ENCODE measurements around the gene ZNF431.
"Not testable (repeated sequence)": the region's sequence is repeated elsewhere in the genome, so short reads cannot be mapped to it uniquely, and the experiment has no call there.

ZNF431 gene

GRCh38 chr19:21141787-21142464, at the start of gene ZNF431:
ZNF431 (plus strand) TSS chr19:21142040; CDS start chr19:21142184, 144 bp downstream.
- peak; percentile 100 for ATAC-seq

GRCh38 chr19:21092109-21092508, 49.7 kb upstream of the ZNF431 start:
- no peak for ATAC-seq
- DNase-seq = no peak

More at GRCh38 chr19:21141787-21142464, at the start of gene ZNF431:
- peak; percentile 83 for DNase-seq

- DNase-seq = no peak
- ATAC-seq = no peak
These were observed 47.4 kb upstream of the ZNF431 start for GRCh38 chr19:21094347-21095025.

- ATAC-seq = no peak
- DNase-seq = no peak
These were observed 43.5 kb upstream of the ZNF431 start for GRCh38 chr19:21098291-21098690.

DNA sequence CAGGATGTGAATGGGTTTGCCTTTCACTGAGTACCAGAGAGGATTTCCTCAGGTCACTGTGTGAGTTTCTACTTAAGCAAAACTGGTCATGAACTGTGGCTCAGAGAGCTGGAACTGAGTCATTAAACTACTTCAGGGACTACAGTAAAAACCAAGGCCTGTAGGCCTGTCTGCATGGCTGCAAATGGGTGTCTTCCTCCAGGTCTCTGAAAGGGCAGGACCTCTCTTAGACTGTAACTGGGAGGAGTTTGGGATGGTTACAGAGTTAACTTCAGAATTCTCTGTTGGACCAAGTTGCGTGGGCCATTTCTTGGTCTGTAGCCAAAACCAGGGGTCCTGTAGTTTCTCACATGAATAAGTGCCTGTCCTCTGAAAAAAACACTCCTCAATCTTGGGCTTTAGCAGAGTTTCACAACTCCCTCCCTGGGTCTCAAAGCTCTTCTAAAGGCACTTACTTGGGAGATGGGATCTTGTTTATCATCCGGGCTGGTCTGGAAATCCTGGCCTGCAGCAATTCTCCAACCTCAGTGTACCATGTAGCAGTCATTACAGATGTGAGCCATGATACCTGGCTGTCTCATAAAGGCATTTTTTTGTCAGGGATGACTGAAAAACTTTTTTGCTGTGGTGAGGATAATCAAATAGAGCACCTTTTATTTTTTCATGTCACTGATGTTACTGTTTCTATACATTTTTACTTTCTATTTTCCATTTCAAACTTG, 40.2 kb upstream of the ZNF431 start:
- ATAC-seq (no peak), DNase-seq (no peak)

GRCh38 chr19:21109116-21109515, 32.7 kb upstream of the ZNF431 start:
- no peak for ATAC-seq
- no peak for DNase-seq

GRCh38 chr19:21110183-21110582, 31.7 kb upstream of the ZNF431 start:
- no peak for ATAC-seq
- DNase-seq = no peak

DNA sequence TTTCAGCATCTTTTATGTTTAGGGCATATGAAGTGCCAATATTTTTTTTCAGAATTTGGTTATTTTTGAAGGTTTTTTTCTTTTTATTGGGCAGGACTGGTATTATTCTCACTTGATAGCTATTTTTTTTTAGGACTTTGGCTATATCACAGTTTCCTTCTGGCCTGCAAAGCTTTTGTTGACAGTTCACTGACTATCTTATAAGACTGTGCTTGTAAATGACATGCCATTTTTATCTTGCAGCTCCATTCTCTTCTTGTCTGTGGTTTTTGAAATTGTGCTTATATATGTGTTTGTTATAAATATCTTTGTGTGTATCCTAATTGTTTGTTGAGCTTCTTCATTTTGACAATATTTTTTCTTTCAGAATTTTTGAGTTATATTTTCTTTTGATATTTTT, 26.4 kb upstream of the ZNF431 start:
- no peak for DNase-seq
- ATAC-seq = no peak

GRCh38 chr19:21117041-21117907, 24.6 kb upstream of the ZNF431 start:
- ATAC-seq (no peak), DNase-seq (no peak)

DNA sequence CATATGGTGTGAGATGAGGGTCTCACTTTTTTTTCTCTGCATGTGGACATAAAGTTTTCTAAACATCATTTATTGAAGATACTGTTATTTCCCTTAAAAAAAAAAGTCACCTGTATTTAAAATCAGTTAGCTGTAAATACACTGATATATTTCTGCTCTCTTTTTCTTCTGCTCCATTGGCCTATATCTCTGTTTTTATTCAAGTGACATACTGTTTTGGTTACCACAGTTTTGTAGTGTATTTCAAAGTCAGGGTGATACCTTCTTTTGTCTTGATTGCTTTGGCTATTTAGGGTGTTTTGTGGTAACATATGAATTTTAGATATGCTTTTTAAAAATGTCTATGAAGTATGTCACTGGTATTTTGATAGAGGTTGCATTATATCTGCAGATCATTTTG, 15.8 kb upstream of the ZNF431 start:
- ATAC-seq = no peak
- no peak for DNase-seq

- DNase-seq (no peak), ATAC-seq (no peak)
These were observed 14.8 kb upstream of the ZNF431 start for GRCh38 chr19:21127001-21127400.

- ATAC-seq = no peak
- no peak for DNase-seq
These were observed 13.9 kb upstream of the ZNF431 start for GRCh38 chr19:21127898-21128297.

GRCh38 chr19:21128901-21129698, 12.7 kb upstream of the ZNF431 start:
- ATAC-seq (no peak), DNase-seq (no peak)

- no peak for DNase-seq
- no peak for ATAC-seq
These were observed 11.6 kb upstream of the ZNF431 start for GRCh38 chr19:21130097-21130775.

DNA sequence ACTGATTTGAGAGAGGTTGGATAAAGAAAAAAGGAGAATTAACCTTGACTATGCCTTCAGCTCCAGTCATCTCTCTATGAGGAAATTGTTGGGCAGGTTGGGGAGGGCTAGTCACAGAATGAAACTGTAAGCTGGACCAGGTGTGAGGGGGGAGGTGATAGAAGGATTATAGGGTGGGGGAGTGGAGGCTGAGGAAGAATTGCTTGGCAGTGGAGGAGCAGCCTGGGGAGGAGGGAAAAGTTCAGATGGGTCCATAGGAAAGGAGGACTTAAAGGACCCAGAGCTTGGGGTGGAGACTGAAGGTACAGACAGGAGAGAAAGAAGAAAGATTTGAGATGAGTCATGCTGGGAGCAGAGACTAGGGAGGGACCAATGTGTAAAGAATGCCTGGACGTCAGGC, 8.2 kb upstream of the ZNF431 start:
- ATAC-seq (no peak), DNase-seq (no peak)

- ATAC-seq (no peak), DNase-seq (no peak)
These were observed 6.9 kb upstream of the ZNF431 start for GRCh38 chr19:21134934-21135366.

DNA sequence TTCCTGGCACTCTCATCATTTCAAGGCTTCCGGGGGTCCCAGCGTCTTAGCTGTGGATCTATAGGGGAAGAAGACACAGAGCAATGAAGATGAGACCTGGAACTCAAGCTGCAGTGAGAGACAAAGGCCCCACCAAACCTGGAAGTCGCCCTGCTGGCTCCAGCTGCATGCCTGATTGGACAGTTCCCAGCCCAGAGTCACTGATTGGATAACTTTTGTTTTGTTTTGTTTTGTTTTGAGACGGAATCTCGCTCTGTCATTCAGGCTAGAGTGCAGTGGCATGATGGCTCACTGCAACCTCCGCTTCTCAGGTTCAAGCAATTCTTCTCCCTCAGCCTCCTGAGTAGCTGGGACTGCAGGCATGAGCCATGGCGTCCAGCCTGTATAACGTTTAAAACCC, 6.4 kb upstream of the ZNF431 start:
- DNase-seq = no peak
- ATAC-seq = no peak

- ATAC-seq (no peak), DNase-seq (no peak)
These were observed 3.7 kb upstream of the ZNF431 start for GRCh38 chr19:21138130-21138529.

DNA sequence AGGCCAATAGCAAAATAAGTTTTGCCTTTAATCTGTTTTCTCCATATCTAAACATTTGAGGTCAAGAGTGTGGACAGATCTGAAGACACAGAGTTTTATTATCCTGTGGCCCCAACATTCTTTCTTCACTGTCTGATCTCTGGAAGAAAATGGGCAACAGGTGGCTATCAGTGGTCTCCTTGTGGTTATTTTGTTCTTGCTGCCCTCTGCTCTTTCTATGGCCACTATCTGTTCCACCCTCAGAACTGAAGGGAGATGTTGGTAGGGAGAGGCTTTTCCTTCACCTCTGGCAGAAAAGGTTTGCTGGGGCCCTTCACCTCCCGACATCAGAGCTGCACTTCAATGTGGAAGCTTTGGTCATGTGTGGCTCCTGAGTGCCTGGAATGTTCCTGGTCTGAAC, 834 bp upstream of the ZNF431 start:
- not testable (repeated sequence) for DNase-seq, ATAC-seq

GRCh38 chr19:21143428-21143827, 1.6 kb downstream of the ZNF431 start:
- DNase-seq = no peak
- ATAC-seq = no peak

- ATAC-seq (no peak), DNase-seq (no peak)
These were observed 2.0 kb downstream of the ZNF431 start for GRCh38 chr19:21143854-21144253.
